ENCODE data around the gene CELF4.

- TF ChIP-seq FOXM1 (IDR thresholded peaks at IDR 0.05; ENCODE audit: borderline replicate concordance, low read depth): no peak
- no peak for TF ChIP-seq MAX (IDR thresholded peaks at IDR 0.05)
Observed at GRCh38 chr18:37482433-37482832, 83.2 kb downstream of the CELF4 start.

Data from Ishikawa (cell line).